RWPE1 (cell line): ENCODE measurements around the gene GNA14.

Experiments
- CTCF ChIA-PET: fragments of 350-600 bp; sonication (Branson Sonifier 250); formaldehyde crosslinking; extraction: SDS; loops from one replicate; lab custom pipeline; 2021; lab: Yijun Ruan, JAX
- POLR2A ChIA-PET: fragments of 400-600 bp; formaldehyde crosslinking; extraction: SDS; loops from one replicate; lab custom pipeline; 2020; ENCODE audit warnings: antibody characterized with exemption; ENCODE audit not compliant: low non-redundant PET; lab: Yijun Ruan, JAX
- DNase-seq: peaks from one replicate; pipeline ENCODE4 v3.0.0; 2012; ENCODE audit warnings: low spot score
- H3K27ac ChIP-seq: fragments of 450-650 bp; 2 replicates; pipeline ENCODE4 v1.5.1; 2017
- CTCF ChIP-seq: fragments of 450-650 bp; conservative IDR thresholded peaks from 2 replicates; pipeline ENCODE4 v1.5.1; 2017; ENCODE audit warnings: low read depth, mild to moderate bottlenecking

The GNA14 gene

GRCh38 chr9:77435688-77436087 lies 212.4 kb downstream of the GNA14 start:
- ChIA-PET CTCF (interaction anchor here (0.7 to 2.7 kb wide), 3 partner anchors 22 to 561 kb away, joined by 3 to 38 read pairs (median 10); no protein-coding TSS in a partner anchor), POLR2A (no interaction called here)
- no peak overlapping the region for H3K27ac ChIP-seq
- TF ChIP-seq CTCF: no peak
- no peak for DNase-seq

- no peak overlapping the region for H3K27ac ChIP-seq
- ChIA-PET CTCF (interaction anchor here (0.6 to 2.7 kb wide), 8 partner anchors 9 to 561 kb away, joined by 3 to 38 read pairs (median 8); no protein-coding TSS in a partner anchor), POLR2A (no interaction called here)
- no peak for TF ChIP-seq CTCF
- DNase-seq: no peak
These were observed 212.8 kb downstream of the GNA14 start for GRCh38 chr9:77435277-77435676.

- DNase-seq: peak; percentile 80
- no peak overlapping the region for H3K27ac ChIP-seq
- CTCF ChIA-PET: interaction anchor here (0.5 to 2.7 kb wide), 28 partner anchors 8 to 805 kb away, joined by 3 to 38 read pairs (median 5); no protein-coding TSS in a partner anchor
- POLR2A ChIA-PET: no interaction called here
- peak; percentile 98 for TF ChIP-seq CTCF
These were observed 214.3 kb downstream of the GNA14 start for GRCh38 chr9:77433675-77434445.

- H3K27ac ChIP-seq: no peak overlapping the region
- no peak for DNase-seq
- ChIA-PET CTCF (interaction anchor here (0.5 to 0.8 kb wide), 3 partner anchors 25 to 720 kb away, joined by 3 read pairs; no protein-coding TSS in a partner anchor), POLR2A (no interaction called here)
- no peak for TF ChIP-seq CTCF
These were observed 216.1 kb downstream of the GNA14 start for GRCh38 chr9:77432053-77432452.

GRCh38 chr9:77429928-77430327 lies 218.2 kb downstream of the GNA14 start:
- CTCF ChIA-PET: interaction anchor here (0.7 kb wide), 2 partner anchors 28 to 255 kb away, joined by 3 to 4 read pairs; no protein-coding TSS in a partner anchor

More at GRCh38 chr9:77429928-77430327, 218.2 kb downstream of the GNA14 start:
- H3K27ac ChIP-seq: no peak overlapping the region
- no peak for DNase-seq
- TF ChIP-seq CTCF: no peak
- POLR2A ChIA-PET: no interaction called here
